G401.6 (cell line): ENCODE data around the gene PDIA5.

Experiments used
- FAIRE-seq: peaks from 2 replicates; lab custom pipeline; 2012; peaks lifted over from hg19 to GRCh38; lab: Jason Lieb, UNC

The PDIA5 gene

DNA sequence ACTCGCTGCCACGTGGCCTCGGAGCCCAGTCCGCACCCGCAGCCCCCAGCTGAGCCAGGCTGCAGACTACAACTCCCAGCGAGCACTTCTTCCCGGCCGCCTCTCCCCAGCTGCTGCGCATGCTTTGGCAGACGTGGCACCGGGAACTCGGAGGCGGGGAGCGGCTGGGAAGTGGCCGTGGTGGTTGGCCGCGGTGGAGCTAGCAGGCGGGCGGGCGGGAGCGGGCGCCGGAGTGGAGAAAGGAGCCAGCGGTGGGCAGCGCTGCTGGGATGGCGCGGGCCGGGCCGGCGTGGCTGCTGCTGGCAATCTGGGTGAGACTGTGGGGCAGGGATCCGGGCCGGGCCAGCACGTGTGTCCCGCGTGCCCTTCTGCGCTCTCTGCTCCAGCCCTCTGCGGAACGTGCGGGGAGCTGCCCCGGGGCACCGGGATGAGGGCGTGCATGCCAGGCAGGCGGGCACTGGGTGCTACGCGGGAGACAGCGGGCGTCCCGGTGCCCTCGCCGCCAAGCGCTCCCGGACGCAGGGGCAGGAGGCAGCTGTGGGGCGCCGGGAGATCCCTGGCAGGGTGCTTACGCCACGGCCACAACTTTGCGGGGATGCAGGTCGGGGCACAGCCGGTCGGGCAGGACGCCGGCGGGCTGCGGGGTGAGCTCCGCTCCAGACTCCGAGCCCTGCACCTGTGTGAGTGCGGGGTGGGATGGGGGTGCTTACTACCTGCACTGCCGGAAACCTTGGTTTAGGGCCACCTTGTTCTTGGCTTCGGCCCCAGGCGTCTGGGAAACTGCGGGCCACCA is at the start of gene PDIA5:
TSS of gene PDIA5 (plus strand) at position 130 of the 793 bp plus-strand sequence. CDS start at position 270, 140 bp downstream.
- FAIRE-seq = peak; percentile 39

DNA sequence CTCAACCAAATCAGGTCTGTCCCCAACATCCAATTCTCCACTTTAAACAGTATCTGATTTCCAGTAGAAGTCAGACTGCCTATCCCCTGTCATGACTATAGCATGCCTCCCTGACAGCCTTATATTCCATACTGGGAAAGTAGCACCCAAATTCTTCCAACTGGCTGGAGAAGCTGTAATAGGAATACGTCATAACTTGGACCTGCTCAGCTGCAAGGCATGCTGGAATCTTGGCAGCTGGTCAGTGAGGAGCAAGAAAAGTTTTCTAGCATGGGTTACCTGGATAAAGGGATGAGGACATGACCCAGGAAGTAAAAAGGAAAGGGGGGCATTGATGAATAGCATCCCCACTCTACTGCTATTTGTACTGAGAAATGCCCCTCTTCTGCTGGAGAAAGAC is 48.1 kb upstream of the PDIA5 start:
- no peak for FAIRE-seq

DNA sequence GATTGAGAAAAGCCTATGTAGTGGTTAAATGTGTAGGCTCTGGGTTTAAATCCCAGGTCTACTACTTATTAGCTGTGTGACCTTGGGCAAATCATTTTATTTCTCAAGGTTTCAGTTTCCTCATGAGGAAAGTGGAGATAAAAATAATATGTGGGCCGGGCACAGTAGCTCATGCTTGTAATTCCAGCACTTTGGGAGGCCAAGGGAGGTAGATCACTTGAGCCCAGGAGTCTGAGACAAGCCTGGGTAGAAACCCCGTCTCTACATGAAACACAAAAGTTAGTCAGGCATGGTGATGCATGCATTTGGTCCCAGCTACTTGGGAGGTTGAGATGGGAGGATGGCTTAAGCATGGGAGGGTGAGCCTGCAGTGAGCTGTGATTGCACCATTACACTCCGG is 47.7 kb upstream of the PDIA5 start:
- no peak for FAIRE-seq

DNA sequence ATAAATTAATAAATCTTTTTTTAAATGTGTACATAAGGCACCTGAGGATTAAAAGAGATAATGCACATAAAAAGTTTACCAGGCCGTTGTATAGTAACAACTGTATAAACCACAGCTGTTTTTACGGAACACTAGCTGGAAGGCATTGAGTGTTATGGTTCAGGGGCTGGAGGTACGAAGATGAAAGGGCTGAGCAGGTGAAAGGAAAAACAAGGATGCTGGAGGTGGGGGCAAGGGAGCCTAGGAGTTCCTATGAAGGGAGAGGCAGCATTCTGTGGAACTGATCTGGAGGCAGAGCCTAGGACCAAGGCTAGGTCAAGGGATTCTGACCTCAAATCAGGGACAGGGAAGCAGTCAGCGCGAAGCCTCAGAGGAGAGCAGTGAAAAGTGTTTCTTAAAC is 47.2 kb upstream of the PDIA5 start:
- FAIRE-seq = no peak

DNA sequence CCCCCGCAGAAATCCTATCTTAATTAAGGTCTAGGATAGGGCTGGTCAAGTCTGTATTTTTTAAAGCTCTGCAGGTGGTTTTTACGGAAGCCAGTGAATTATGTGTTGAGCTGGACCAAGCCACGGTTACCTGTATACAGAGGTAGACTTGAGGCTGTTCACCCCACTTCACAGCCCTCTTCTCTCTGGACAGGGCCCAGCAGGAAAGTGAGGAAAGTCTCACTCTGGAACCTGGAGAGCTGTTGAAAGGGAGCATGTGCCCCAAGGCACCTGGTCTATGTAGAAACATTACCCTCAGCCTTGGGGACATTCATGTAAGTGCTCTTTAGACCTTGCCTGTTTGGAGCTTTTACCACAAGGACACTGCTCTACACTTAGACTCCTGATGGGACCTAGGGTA is 46.1 kb upstream of the PDIA5 start:
- no peak for FAIRE-seq

DNA sequence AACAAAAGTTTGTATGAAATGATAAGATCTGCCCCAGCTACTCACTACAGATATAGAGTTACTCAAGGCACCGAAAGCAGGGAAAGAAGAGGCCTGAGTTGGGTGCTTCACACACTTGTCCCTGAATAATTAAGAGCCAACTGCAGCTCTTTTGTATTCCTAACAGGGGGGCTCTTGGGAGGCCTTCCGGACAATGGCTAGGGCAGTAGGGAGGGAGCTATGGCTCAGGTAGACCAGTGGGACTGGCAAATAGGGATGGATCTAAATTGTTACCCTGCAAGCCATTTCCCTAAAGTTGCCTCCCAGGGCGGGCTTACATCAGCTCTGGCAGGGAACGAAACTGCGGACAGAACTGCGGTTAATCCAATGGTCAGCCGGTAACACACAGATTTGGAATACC is 45.4 kb upstream of the PDIA5 start:
- no peak for FAIRE-seq

DNA sequence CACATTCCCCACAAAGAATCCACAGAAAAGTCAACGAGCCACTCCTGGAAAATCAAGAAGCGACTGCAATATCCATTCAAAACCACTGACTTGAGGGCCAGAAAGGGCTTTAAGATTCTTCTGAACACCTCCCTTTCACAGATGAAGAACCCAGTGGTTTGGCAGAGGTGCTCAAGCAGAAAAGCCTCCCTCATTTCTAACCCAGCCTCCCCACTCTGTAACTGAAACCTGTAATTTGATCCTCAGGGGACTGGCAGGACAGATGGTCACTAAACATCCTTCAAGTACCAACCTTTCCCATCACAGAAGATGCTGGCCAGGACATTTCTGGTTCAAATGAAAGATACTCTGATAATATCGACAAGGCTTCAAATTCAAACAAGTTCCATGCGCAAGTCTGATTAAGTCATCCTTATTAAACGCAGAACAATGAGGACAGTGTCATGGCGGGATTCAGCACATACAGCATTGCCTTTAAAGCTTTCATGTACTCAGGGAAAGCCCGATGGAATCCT is 44.8 kb upstream of the PDIA5 start:
- FAIRE-seq = no peak

DNA sequence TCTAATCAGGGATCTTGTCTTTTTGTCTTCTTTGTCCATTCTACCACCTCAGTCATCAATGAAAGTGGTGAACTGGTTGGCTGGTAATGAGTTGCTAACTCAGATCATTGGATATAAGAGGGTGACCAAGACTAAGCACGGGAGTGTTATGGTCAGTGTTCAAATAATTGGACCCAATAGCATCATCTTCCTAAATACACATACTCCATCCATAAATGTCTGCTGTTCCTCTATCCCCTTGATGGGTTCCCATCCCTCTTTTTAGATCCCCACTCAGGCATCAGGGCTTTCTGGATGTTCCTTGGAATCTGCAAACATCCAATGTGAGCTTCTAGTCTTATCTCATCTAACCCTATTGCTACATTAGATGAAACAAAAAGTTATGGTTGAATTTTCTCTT is 42.8 kb upstream of the PDIA5 start:
- FAIRE-seq = no peak

DNA sequence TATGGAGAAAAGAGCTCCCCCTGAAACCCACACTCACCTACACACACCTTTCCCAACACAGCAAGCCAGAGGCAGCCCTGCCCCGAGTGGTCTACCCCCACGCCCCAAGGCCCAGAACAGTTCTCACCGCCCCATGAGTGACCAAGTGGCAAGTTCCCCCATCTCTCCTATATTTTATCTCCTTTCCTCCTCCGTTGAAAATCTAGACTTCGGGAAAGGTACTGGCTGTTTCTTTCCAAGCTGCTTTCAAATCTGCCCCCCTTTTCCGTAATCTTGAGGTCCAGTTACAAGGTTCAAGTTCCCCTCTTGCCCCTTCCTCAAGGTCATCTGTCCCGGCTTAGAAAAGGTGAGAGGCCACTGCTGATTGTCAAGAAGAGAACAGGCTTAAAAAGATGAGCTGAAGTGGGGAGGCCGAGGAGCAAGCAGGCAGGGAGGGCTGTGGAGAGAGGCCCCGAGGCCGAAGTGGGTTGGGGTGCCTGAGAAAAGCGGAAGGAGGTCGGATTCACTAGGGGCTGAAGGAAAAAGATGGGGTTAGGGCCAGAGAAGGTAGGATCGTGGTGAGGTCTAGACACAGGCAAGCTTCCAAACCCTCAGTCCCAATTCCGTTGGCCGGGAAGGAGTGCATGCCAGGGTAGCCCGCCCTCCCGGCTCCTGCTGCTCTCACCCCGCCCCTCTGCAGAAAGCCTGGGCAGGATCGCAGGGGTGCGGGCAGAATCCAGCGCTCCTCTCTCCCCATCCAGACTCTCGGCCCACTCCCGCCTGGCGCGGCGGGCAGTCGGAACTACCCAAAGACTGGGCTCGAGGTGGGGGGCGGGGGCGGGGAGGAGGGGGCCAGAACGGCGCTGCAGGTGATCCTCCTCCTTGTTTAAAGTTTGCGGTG is 40.9 kb upstream of the PDIA5 start:
- FAIRE-seq = no peak

DNA sequence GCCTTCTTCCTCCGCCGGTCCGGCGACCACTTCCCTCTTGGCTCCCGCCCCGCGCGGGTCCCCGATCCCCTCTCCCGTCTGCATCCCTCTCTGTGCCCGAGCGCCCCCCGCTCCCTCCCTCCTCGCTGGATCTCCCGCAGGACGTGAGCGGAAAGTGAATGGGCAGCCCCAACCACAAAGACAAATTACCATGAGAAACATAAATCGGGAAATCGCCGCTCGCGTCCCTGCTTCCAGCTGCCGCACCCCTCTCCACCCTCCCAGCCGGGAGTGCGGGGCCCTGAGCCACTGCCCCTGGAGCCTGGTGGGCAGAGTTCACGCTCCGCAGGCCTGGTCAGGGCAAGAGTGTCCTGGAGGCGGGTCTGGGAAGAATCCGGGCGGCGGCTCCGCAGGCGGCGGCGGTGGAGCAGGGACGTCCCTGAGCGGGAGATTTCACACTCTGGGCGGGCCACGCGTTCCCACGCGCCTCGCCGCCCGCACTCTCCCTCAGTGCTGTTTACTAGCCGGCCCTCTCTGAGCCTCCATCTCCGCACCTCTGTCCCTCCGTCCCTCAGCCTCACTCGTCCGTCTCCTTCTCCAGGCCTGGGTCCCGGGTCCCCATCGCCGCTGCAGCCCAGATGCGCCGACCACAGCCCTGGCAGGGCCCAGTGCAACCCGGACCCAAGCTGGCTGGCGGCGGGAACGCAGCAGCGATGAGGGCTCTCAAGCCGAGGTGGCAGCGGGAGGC is 40.1 kb upstream of the PDIA5 start:
- no peak for FAIRE-seq

DNA sequence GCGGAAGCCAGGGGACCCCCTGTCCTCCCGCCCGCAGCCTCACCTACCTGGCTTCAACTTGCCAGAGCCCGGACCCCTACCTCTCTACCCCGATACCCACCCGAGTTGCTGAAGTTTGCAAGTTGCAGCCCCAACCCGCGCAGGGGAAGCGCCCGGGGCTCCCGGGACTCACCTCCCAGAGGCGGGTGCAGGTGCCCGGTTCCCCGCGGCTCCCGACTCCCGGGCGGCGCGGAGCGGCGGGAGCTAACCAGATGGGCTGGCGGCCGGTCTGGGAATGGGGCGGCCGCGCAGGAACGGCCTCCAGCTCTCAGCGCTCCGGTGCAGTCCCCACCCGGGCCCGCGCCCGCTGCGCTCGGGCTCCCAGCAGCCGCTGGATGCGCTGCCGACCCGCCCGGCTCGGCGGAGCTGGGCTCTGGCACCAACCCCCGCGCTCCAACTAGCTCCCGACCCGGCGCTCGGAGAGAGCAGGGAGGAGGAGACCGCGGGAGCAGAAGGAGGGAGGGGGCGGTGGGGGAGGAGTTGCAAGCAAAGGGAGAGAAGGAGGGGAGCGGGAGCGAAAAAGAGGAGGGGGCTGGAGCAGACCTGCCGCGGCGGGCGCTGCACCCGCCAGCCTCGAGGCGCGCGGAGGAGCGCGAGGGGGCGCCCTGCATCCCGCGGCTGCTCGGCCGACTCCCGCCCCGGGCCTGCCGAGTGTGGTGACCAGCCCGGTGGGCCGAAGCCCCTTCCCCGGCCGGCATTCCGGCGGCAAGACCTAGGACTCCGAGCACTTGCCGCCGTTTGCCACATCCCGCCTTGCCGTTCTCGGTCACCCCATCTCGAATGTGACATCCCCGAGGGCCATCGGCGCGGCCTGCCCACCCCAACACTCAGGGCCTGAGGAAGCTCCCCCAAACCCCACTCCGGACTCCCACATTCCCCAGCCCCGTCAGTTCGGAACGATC is 39.3 kb upstream of the PDIA5 start, which contains the start of gene SEMA5B:
TSS of gene SEMA5B (minus strand) at position 472 of the 941 bp plus-strand sequence. CDS start 66,500 bp downstream, outside the sequence.
- FAIRE-seq = no peak

DNA sequence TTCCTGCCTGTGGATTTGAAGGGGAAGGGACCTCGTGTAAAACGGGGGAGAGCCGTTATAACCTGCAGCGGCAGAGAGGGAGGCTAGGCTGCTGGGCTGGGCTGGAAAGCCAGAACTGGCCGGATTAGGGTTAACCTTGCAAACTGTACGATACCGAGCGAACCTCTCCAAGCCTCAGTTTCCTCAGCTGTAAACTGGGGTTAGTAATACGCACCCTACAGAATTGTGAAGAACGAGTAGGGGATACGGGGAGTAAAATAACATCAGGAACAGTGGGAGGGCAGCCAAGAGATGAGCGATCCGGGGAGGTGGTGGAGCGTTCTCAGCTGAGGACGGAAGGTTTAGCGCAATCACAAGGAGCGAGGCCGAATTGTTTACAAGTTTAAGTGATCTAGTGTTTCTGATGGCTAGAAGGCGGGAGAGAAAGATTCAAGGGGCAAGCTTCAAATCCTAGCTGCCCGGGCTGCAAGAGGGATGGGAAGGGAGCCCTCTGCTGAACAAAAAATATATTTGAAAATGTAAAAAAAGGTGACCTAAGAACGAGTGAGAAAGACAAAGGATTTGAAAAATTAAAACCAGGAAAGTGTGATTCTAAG is 38.5 kb upstream of the PDIA5 start:
- FAIRE-seq = peak; percentile 95

DNA sequence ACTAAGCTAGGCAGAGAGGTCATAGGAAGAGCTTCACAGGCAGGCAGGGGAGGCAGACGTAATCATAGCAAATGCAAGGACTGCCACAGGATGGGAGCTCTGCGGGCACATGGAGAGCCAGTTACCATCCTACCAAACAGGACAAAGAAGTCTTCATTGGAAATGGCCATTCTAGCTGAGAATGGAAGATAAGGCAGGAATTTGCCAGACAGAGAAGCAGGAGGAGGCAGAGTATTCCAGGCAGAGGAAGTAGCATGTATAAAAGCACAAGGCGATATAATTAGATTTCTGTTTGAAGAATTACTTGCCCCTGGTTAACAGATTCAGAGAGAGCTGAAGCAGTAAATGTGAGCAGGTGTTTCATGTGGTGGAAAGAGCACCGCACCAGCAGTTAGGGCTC is 35.8 kb upstream of the PDIA5 start:
- no peak for FAIRE-seq

DNA sequence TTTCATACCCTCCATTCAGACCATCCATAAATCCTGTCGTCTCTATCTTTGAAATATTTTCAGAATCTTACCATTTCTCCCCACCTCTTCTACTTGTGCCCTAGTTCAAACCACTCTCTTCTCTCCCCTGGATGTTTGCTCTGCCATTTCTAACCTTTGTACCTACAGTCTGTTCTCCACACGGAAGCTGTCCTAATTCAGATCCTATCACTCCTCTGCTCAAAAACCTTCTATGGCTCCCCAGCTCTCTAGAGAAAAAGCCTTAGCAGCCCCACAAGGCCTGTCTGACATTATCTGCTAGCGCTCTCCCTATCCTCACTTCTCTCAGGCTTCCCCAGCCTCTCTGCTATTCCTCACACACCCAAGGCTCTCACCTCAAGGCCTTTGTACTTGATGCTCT is 34.8 kb upstream of the PDIA5 start:
- FAIRE-seq = no peak

DNA sequence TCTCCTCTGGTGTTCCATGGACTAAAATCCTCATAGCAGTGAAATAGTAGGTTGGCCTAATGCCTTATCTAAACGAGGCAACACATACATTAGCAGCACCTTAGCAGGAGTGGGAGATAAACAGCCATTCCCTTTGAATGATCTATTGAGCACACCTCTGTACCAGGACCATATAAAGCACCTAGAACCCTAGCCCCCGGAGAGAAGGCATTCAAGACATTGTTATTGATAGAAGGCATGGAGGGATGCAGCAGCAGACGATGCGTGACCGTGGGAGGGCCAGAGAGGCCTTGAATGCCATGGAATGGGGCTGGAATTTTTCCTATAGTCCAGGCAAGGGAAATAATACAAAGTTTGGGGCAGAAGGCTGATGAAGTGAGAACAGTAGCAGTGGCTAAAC is 32.7 kb upstream of the PDIA5 start:
- no peak for FAIRE-seq

DNA sequence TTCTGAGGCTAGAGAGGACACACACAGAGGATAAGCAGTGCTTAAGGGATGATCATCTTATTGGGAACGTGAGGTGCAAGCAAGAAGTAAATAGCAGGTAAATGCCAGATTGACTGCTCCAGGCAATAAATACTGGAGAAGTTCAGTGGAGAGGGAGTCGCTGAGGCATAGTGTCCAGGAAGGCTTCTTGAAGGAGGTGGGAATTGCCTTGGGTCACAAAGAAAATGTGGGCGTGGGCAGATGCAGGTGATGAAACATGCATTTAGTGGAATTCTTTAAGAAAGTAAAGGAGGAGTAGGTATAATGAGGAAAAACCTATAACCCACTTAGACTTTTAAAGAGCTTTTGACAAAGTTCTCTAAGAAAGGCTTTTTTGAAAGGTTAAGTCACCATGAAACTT is 31.8 kb upstream of the PDIA5 start:
- FAIRE-seq = no peak

DNA sequence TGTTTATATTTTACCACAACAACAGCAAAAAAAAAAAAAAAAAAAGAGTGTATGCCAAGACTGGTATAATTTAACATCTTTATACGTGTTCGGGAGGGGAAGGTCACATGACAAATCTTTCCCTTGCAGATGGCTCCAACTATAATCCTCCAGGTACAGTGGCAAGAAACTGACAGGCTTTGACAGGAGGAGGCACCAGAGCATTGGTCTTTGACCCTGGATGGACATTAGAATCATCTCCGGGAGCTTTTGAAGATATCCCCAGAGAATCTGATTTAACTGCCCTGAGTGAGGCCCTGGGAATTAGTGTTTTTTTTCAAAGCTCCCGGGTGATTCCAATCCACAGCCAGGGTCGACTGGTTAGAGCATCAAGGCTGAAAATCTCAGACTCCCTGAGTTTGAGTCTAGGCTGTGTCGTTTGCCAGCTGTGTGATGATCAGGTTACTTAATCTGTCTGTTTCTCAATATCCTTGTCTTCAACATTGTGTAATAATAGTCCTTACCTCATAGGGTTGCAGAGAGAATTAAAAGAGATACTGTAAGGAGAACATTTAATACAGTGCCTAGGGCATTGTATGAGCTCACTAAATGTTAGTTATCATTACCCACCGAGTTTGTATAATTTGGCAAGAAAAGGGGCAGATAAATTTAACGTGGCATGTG is 30.3 kb upstream of the PDIA5 start:
- FAIRE-seq = no peak

DNA sequence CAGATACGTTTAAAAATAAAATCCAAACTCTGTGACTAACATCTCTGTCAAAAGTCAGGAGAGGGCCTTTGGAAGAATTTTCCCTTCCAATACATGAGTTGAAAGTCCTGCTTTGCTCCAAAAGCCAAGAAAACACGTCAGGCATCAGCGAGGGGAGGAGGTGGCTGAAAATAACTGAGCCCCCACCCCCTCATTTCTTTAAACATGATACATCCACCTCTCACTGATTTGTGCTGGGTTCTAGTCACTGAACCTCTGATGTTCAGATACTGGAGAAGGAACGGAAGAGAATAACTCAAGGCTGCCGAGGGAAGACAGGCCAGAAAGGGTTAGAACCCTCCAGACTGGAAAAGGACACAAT is 29.8 kb upstream of the PDIA5 start:
- FAIRE-seq = no peak

DNA sequence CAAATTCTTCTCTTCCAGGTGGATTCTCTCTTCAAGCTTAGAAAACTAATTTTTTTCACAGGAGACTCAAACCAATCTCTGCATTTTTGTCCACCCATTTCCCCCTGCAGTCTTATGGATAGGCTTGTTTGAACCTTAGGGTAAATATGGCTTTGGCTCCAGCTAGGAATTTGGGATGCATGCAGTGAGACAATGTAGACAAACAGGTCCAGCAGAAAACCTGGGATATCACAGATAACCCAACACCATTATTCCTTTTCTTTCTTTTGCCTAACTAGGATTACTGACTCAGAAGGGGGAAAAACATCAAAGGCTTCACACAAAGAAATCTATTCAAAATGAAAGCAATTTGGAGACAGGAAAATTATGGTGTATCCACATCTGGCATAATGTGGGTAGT is 28.1 kb upstream of the PDIA5 start:
- no peak for FAIRE-seq

DNA sequence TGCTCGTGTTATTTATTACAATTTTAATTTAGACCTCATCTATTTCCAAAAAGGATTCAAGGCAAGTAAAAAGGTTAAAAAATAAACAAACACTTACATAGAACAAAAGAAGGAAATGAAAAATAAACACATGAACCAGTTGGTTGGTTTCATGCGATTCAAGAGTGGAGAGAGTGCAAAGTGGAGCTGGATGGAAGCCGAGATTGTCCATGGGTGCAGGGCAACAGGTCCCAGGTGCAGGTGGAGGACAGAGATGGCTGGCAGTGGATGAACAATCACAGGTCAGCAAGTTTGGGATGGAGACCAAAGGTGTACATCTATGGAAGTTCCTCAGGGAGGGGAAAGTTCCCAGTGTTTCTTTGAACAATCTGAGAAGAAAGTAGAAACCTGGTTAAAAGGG is 27.6 kb upstream of the PDIA5 start:
- no peak for FAIRE-seq

DNA sequence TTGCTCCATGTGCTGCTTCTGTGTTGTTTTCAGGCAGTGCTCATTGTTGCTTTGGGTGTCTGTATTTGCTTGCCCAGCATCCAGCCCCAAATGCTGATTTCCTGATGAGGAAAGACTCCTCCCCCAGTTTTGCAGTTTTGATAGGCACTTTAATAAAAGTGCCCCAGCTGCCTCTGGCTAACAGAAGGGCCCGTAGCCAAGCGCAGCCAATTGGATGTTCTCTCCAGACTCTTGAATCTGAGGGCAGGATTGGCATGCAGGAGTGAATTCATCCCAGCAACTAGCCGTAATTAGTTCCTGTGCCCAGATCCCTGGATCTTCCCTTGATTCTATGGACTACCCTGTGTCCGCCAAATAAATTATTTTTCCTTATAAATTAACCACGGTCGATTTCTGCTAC is 24.4 kb upstream of the PDIA5 start:
- FAIRE-seq = no peak
